B cell (primary cell): Measurements from ENCODE around the gene RGS6. TPM values are rescaled to one million over a fixed set of nuclear protein-coding genes. Genes with fewer than 3 reads are reported as not detected.

Source experiments
- ATAC-seq: fragments of 200-7000 bp; cut with Tn5 transposase; one replicate; pipeline ENCODE4 v1.10.0; 2021; ENCODE audit warnings: low read depth, mild to moderate bottlenecking, moderate number of reproducible peaks, moderate library complexity
- CTCF ChIA-PET: fragments of 350-600 bp; sonication (Branson Sonifier 250); formaldehyde crosslinking; loops from one replicate; lab custom pipeline; 2021; ENCODE audit warnings: antibody characterized with exemption, inconsistent platforms; lab: Charles Lee
- POLR2A ChIA-PET: fragments of 350-600 bp; sonication (Branson Sonifier 250); formaldehyde crosslinking; loops from one replicate; lab custom pipeline; 2021; ENCODE audit warnings: antibody characterized with exemption; lab: Charles Lee
- DNase-seq: peaks from one replicate; pipeline ENCODE4 v3.0.0; 2013
- H2AFZ ChIP-seq: 2 replicates; pipeline ENCODE4 v1.6.1; 2012; ENCODE audit warnings: mild to moderate bottlenecking, low read depth, low read length; ENCODE audit not compliant: insufficient read depth, poor library complexity, severe bottlenecking
- H3K27ac ChIP-seq, 2 donors: 1 replicate in 1 of 2; 2 replicates in 1 of 2; pipeline ENCODE4 v1.5.1; 2012 to 2013; ENCODE audit warnings: low read length in 2 of 2, mild to moderate bottlenecking in 2 of 2, moderate library complexity in 1 of 2
- H3K27me3 ChIP-seq, 4 experiments: fragments of 200-600 bp in 1 of 4; sonication (generic) in 1 of 4; replicated peaks in 1 of 4; 1 replicate in 2 of 4; 2 replicates in 2 of 4; pipeline versions ENCODE4 v1.6.1 to v1.7.0; 2013 to 2016; ENCODE audit warnings: low read length in 3 of 4, mild to moderate bottlenecking in 2 of 4, mixed read lengths in 1 of 4, moderate library complexity in 1 of 4; ENCODE audit not compliant: insufficient read depth in 4 of 4, control insufficient read depth in 3 of 4; ENCODE audit errors: control extremely low read depth in 1 of 4
- H3K36me3 ChIP-seq, 2 experiments: replicated peaks in 1 of 2; 1 replicate in 1 of 2; 2 replicates in 1 of 2; pipeline versions ENCODE4 v1.6.1 to v1.7.1; 2013; ENCODE audit warnings: low read length in 1 of 2; ENCODE audit not compliant: insufficient read depth in 2 of 2, control insufficient read depth in 1 of 2; ENCODE audit errors: control extremely low read depth in 1 of 2, extremely low read depth in 1 of 2
- H3K4me1 ChIP-seq, 2 donors: fragments of 200-600 bp in 1 of 2; sonication (generic) in 1 of 2; 1 replicate in 1 of 2; 2 replicates in 1 of 2; pipeline versions ENCODE4 v1.5.1 to v1.6.1; 2013 to 2017; ENCODE audit warnings: low read length in 2 of 2; ENCODE audit not compliant: control insufficient read depth in 2 of 2, insufficient read depth in 2 of 2
- H3K4me2 ChIP-seq: replicated peaks from 2 replicates; pipeline ENCODE3; 2012; ENCODE audit warnings: mild to moderate bottlenecking, low read depth, low read length; ENCODE audit not compliant: poor library complexity, severe bottlenecking
- H3K4me3 ChIP-seq, 5 experiments: fragments of 200-600 bp in 1 of 5; sonication (generic) in 1 of 5; 1 replicate in 3 of 5; 2 replicates in 2 of 5; pipeline versions ENCODE4 v1.5.1 to v1.7.0; 2011 to 2016; ENCODE audit warnings: low read length in 4 of 5, mild to moderate bottlenecking in 4 of 5, low read depth in 2 of 5, control low read depth in 1 of 5, moderate library complexity in 1 of 5; ENCODE audit not compliant: insufficient read depth in 1 of 5; ENCODE audit errors: control extremely low read depth in 1 of 5, extremely low read depth in 1 of 5
- H3K79me2 ChIP-seq: fragments of 200-600 bp; sonication (generic); one replicate; pipeline ENCODE4 v1.6.0; 2016; ENCODE audit warnings: low read length; ENCODE audit not compliant: control insufficient read depth, insufficient read depth
- H3K9ac ChIP-seq: fragments of 200-600 bp; sonication (generic); 2 replicates; pipeline ENCODE4 v1.6.1; 2017; ENCODE audit warnings: mild to moderate bottlenecking, low read length, moderate library complexity
- H3K9me3 ChIP-seq, 3 donors: one replicate each; pipeline versions ENCODE4 v1.6.1 to v1.7.1; 2013; ENCODE audit warnings: low read length in 2 of 3; ENCODE audit not compliant: control insufficient read depth in 2 of 3, insufficient read depth in 1 of 3; ENCODE audit errors: control extremely low read depth in 1 of 3
- H4K20me1 ChIP-seq: 2 replicates; pipeline ENCODE4 v1.6.0; 2012; ENCODE audit warnings: mild to moderate bottlenecking, low read length; ENCODE audit not compliant: insufficient read depth, control insufficient read depth, poor library complexity, severe bottlenecking
- H3K27ac Mint-ChIP-seq: one replicate; pipeline ENCODE4 v1.8.0; 2021; ENCODE audit warnings: mixed read lengths
- H3K27me3 Mint-ChIP-seq: one replicate; pipeline ENCODE4 v1.8.0; 2021; ENCODE audit warnings: mixed read lengths
- H3K4me1 Mint-ChIP-seq: one replicate; pipeline ENCODE4 v1.8.0; 2021; ENCODE audit warnings: mixed read lengths
- H3K4me3 Mint-ChIP-seq: one replicate; pipeline ENCODE4 v1.8.0; 2021; ENCODE audit warnings: mixed read lengths
- H3K9me3 Mint-ChIP-seq: one replicate; pipeline ENCODE4 v1.8.0; 2022; ENCODE audit warnings: mixed read lengths; ENCODE audit not compliant: insufficient read depth
- EZH2 ChIP-seq: IDR thresholded peaks from 2 replicates; pipeline ENCODE4 v1.6.1; 2012; ENCODE audit warnings: borderline replicate concordance, low read depth, mild to moderate bottlenecking, moderate library complexity, low read length; ENCODE audit not compliant: insufficient read depth, poor library complexity, severe bottlenecking
- WGBS: methylation state at CpG from one replicate; pipeline ENCODE4 v1.1.5; 2013; ENCODE audit warnings: missing lambda C conversion rate; ENCODE audit not compliant: insufficient coverage; 5-methylcytosine and 5-hydroxymethylcytosine counted together
- intact Hi-C: fragments of 100-400 bp; cut with micrococcal nuclease; formaldehyde crosslinking; loops from one replicate; pipeline ENCODE4 v1.10.0; 2022
- polyA plus RNA-seq: library from polyadenylated mRNA; depleted of rRNA; stranded (reverse); fragments of >200 nt; gene quantifications from 2 replicates; pipeline ENCODE4 v1.2.3, GENCODE V29; 2012
- total RNA-seq, 2 donors: library from RNA; stranded (reverse); fragments of 120-200 nt in 1 of 2; gene quantifications; 1 replicate in 1 of 2; 2 replicates in 1 of 2; pipeline versions ENCODE4 v1.2.3 to v1.2.4, GENCODE V29; 2013 to 2022
- TF ChIP-seq, protein P1 (sequence below): fragments of 200-600 bp; IDR thresholded peaks from one replicate; pipeline ENCODE4 v1.8.0; 2022; ENCODE audit warnings: antibody characterized with exemption, mild to moderate bottlenecking

RGS6 gene
- total and polyA plus RNA-seq, 2 donors (not counting 1 experiment from before 2014, with no cell fraction given) = 0.07 TPM; not detected in 1

DNA sequence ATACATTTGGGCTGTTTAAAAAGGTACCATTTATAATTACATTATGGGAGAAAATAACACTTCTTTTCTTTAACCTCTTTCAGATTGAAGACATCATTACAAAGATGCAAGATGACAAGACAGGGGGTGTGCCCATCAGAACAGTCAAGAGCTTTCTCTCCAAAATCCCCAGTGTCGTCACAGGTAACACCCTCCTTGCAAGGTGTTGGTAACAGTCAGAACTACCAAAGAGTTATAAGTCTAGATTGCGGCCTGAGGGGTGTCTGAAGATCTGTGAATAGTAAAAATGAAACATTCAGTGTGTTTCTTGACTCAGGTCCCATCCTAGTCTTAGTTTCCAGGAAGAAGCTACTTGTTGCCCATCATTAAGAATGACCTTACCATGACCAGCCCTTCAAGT, 419.8 kb downstream of the RGS6 start:
- Histone ChIP-seq H3K79me2 (no peaks in the 10 kb centered on the region), H3K9me3 (no peaks in the 10 kb centered on the region), H2AFZ (no peak overlapping the region), H3K27ac (no peak overlapping the region), H3K4me1 (no peaks in the 10 kb centered on the region), H3K36me3 (no peaks in the 10 kb centered on the region), H3K27me3 (peaks cover 0 to 10% (median 1%) of the 10 kb centered on the region in 4 experiments), H3K9ac (no peak overlapping the region), H3K4me3 (no peak overlapping the region), H4K20me1 (no peaks in the 10 kb centered on the region), H3K4me2 (no peak overlapping the region)
- Mint-ChIP-seq H3K27ac (no peak overlapping the region), H3K27me3 (peaks cover 28% of the 10 kb centered on the region), H3K4me3 (no peak overlapping the region), H3K9me3 (peaks cover 3% of the 10 kb centered on the region), H3K4me1 (no peaks in the 10 kb centered on the region)
- ATAC-seq (no peak), DNase-seq (no peak)
- CTCF ChIA-PET = no interaction called here
- intact Hi-C loops = no loop called here
- WGBS = no CpG with 5 or more reads among the region's 2 CpGs
- POLR2A ChIA-PET = no interaction called here
- TF ChIP-seq EZH2 = no peak
- TF ChIP-seq, protein P1, sequence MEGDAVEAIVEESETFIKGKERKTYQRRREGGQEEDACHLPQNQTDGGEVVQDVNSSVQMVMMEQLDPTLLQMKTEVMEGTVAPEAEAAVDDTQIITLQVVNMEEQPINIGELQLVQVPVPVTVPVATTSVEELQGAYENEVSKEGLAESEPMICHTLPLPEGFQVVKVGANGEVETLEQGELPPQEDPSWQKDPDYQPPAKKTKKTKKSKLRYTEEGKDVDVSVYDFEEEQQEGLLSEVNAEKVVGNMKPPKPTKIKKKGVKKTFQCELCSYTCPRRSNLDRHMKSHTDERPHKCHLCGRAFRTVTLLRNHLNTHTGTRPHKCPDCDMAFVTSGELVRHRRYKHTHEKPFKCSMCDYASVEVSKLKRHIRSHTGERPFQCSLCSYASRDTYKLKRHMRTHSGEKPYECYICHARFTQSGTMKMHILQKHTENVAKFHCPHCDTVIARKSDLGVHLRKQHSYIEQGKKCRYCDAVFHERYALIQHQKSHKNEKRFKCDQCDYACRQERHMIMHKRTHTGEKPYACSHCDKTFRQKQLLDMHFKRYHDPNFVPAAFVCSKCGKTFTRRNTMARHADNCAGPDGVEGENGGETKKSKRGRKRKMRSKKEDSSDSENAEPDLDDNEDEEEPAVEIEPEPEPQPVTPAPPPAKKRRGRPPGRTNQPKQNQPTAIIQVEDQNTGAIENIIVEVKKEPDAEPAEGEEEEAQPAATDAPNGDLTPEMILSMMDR = no peak

DNA sequence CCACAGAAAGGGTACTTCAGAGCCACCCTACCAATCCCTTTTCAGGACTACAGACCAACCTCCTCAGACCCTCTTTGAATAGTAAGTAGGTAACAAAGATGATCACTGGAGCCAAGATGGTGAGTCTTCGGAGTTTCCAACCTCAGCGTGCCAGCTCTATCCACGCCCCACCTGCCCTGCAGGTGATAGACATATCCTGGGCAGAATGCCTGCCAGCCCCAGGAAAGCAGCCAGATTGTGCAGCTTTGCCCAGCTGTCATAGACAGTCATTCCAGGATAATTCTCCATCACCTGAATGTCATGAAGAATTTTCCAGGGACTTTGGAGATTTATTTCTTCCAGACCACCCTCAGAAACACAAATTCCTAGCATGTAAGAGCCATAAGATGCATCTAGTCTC, 434.4 kb downstream of the RGS6 start:
- intact Hi-C loops = no loop called here
- no peak overlapping the region for H3K4me2 ChIP-seq
- H3K27ac Mint-ChIP-seq = no peak overlapping the region
- no peak overlapping the region for H3K4me3 Mint-ChIP-seq
- no peaks in the 10 kb centered on the region for H3K79me2 ChIP-seq
- H3K36me3 ChIP-seq = no peaks in the 10 kb centered on the region
- no peaks in the 10 kb centered on the region for H3K9me3 Mint-ChIP-seq
- TF ChIP-seq, protein P1 = no peak
- no peak for TF ChIP-seq EZH2
- H3K9ac ChIP-seq = no peak overlapping the region
- no peak for ATAC-seq
- no peaks in the 10 kb centered on the region for H4K20me1 ChIP-seq
- no peaks in the 10 kb centered on the region for H3K4me1 Mint-ChIP-seq
- H3K27ac ChIP-seq = no peak overlapping the region
- H3K27me3 Mint-ChIP-seq = peaks cover 16% of the 10 kb centered on the region
- no peak overlapping the region for H2AFZ ChIP-seq
- H3K27me3 ChIP-seq = peaks cover 0 to 4% (median 1%) of the 10 kb centered on the region in 4 experiments
- 80% methylated on average over 3 of the region's 3 CpGs for WGBS
- no peak for DNase-seq
- POLR2A ChIA-PET = no interaction called here
- CTCF ChIA-PET = no interaction called here
- peaks cover 0 to 2% (median 0%) of the 10 kb centered on the region in 3 donors for H3K9me3 ChIP-seq
- H3K4me1 ChIP-seq = no peaks in the 10 kb centered on the region
- H3K4me3 ChIP-seq = no peak overlapping the region
